Fibroblast of skin of right quadriceps (primary cell): Measurements from ENCODE around the gene ATG2A.

ENCODE experiments used
- DNase-seq: peaks from one replicate; pipeline ENCODE4 v3.0.0-alpha.2; 2013

Gene ATG2A

DNA sequence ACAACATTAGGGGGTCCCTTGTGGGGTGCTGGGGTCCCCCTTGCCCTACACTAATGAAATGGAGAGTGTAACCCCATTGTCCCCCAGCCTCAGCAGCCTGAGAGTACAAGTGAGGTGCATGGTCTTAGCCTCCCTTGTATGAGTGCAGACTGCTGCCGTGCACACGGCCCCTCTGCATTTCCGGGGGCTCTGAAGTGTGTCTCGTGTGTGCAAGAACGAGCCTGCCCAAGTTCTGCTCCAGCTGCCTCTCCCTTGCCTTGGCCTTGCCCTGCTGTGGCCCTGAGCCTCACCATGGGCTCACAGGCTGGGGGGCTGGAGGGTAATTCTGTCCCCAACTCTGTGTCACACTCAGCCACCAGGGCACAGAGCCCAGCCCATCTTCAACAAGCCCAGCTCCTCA lies 33.4 kb downstream of the ATG2A start:
- no peak for DNase-seq

GRCh38 chr11:64882243-64882642 lies 34.8 kb downstream of the ATG2A start:
- no peak for DNase-seq

DNA sequence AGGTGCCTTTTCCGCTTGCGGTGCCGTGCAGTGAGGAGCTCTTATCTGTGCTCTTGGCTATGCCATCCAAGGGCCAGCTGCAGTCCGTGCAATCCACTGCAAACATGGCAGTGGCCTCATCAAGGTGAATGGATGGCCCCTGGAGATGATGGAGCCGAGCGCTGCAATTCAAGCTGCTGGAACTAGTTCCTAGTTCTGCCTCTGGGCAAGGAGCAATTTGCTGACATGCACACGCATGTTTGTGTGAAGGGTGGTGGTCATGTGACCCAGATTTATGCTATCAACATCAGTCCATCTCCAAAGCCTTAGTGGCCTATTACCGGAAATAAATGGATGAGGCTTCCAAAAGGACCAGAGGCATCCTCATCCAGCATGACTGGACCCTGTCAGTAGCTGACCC lies 35.5 kb downstream of the ATG2A start:
- no peak for DNase-seq

- no peak for DNase-seq
Observed at GRCh38 chr11:64880240-64881001, 36.6 kb downstream of the ATG2A start.

GRCh38 chr11:64879244-64879900 lies 37.6 kb downstream of the ATG2A start:
- no peak for DNase-seq

GRCh38 chr11:64878494-64879243 lies 38.3 kb downstream of the ATG2A start, which contains the start of gene EHD1:
TSS of gene EHD1 (minus strand) at chr11:64878621. CDS start at chr11:64878464, 157 bp downstream.
- peak; percentile 97 for DNase-seq

DNA sequence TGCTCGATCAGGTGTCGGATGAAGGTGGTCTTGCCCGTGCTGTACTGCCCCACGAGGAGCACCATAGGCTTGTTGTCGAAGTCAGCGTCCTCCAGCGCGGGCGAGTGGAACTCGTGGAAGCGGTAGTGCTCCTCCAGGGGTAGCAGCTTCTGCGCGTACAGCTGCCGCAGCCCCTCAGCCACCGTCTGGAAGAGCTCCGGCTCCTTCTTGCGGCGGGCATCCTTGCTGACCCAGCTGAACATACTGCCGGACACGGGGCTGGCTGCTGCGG lies 38.9 kb downstream of the ATG2A start:
- no peak for DNase-seq

DNA sequence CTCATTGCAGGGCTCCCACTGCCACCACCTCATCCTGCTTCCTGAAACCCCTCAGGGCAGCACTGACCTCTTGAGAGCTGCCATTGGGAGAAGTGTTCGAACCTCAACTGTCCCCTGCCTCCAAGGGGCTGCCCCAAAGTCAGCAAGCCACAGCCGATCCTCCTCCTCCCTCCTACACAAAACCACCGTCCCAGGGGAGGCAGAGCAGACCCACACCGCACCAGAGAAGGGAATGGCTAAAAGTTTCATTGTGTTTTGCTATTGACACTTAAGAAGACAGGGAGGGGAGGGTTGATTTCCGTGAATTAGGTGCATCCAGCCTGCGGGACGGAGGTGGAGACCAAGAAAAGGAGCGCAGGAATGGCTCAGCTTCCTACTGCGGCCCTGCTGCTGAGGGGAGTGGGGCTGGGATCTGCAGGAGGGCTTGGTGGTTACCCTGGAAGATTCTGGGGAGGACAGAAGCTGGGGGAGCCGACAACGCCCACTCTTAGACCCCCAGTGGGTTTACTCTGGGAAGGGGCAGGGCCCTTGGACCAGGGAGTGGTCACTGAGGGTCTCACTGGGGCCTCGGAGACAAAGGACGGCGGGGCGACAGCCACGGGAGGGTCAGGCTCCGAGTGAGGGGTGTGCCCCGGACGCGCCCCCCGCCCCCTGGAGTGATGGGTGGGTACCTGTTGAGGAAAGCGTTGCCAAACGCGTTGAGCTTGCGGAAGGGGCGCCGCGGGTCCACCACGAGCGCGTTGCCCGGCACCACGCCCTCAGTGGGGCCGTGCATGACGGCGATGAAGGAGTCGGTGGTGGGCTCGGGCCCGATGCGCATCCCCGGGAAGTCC lies 39.4 kb downstream of the ATG2A start:
- no peak for DNase-seq

DNA sequence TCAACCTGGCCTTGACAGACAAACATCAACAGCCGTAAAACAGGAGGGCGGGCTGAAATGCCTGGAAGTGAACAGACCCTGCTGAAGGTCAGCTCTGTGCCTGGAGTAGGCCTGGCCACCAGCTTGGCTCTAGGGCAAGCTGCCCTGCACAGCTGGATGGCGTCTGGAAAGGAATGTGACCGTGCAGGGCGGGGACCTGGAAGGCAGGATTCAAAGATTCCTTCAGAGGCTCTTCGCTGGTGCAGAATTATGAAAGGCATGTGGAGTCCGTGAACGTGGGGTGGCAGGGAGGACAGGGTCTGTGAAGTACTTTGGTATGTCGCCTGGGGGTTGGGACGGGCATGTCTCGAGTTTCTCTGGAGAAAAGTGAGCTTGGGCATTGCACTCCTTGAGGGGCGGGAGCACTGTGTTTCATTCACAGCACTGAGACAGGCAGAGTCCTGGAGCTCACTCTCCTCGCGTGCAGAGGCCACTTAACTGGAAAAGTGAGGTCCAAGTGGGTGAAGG lies 40.1 kb downstream of the ATG2A start:
- DNase-seq = peak; percentile 67

GRCh38 chr11:64876229-64876750 lies 40.7 kb downstream of the ATG2A start:
- DNase-seq = no peak

- DNase-seq = no peak
Observed at GRCh38 chr11:64875369-64876228, 41.4 kb downstream of the ATG2A start.

DNA sequence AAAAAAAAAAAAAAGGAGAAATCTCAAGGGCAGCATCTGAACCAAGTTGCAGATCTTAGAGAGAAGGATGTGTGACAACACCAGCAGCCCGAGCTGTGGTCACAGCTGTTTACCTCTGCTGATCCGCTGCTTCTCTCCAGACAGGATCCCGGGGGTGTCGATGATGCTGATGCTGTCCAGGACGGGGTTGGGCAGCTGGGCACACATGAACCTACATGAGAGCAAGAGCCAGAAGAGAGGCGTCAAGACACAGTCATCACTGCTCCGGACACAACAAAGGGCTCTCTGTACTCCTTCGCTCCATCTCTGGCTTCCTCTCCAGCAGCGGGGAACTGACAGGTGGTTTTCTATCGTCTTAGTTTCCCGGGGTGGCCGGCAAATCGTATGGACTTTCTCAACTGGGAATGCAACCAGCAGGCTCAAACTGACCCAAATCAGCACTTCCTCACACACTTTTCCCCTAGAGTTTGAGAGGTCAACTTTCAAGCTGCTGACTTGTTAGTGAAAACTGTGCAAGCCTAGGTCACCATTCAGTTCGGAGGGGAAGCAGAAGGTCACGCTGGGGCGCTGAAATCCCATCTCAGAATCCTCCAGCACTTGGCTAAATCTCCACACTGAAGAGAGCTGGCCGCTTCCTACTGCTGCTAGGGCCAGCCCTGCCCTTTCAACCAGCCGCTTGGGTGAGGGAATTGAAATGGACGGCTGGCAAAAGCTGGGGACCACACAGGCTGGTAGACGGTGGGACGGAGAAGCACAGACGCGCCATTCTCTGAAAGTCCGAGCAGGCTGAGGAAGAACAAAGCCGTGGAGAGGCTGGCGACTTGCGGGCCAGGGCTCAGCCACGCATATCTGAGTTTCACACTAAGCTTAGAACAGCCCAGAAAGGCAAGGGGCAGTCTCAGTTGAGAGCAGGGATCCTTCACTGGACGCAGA lies 42.4 kb downstream of the ATG2A start:
- DNase-seq = no peak

DNA sequence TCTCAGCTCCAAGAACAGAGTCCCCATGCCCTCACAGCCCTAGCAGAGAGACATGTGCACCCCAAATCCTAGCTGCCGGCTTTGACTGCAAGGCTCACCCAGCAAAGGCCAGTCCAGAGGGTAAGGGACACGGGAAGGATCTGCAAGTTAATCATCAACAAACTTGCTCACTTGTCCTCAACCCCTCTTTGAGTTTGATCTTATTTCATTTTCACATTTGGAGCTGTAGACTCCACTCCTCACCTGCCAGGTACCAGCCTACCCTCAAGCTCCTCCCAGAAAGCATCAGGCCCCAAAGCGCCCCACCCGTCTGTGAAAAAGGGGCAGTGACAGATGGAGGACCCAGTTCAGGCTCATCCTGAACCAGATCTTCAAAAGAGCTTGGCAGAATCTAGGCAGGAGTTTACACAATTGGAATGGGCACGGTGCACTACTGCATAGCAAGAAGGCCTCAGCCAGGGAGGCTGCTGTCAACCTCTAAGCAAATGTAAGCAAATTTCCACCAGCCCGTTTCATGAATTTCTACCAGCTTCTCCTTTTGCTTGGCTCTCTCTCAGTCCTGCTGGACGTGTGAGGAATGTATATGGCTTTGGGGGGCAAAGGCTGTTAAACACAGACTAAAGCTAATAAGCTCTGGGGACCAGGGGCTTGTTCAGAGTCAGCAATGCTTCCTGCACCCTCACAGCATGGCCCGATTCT lies 44.1 kb downstream of the ATG2A start:
- DNase-seq = no peak

- DNase-seq = no peak
Observed at GRCh38 chr11:64871492-64871891, 45.5 kb downstream of the ATG2A start.

- DNase-seq = no peak
Observed at GRCh38 chr11:64870893-64871466, 46.0 kb downstream of the ATG2A start.

GRCh38 chr11:64870176-64870892 lies 46.7 kb downstream of the ATG2A start:
- DNase-seq = no peak

- DNase-seq = no peak
Observed at GRCh38 chr11:64869571-64870175, 47.3 kb downstream of the ATG2A start.

DNA sequence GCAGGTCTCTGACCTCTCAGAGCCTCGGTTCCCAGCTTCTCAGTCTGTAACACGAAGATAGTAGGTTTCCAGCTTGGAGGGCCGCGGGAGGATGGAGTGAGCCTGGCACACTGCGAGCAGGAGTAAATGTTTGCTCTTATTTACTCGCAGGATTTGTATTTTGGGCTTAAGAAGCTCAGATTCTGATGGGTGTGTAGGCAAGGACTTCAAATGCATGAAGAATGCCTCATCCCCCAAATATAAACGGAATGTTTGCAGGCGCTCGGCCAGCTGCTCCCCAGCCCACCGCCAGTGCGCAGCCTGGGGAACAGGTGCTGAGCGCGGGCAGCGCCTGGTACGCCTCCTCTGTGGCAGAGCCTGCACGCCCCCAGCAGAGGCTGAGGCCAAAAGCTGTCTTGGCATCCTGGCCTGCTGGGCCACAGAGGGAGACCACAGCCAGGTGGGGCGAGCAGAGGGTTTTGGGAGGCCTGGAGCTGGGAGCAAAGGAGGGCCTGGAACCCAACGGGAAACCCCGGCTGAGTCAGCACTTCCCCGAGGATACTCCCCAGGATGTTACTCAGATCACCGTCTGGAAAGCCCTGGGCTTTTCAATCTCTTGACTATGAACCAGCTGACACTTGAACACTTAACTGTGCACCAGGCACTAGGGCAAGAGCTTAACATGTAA lies 48.0 kb downstream of the ATG2A start:
- peak; percentile 77 for DNase-seq
